D721Med (cell line): ENCODE measurements around the gene PTPRCAP.

ENCODE experiments used
- DNase-seq: peaks from one replicate; pipeline ENCODE4 v3.0.0; 2011; ENCODE audit warnings: low spot score; ENCODE audit not compliant: insufficient read length
- FAIRE-seq: peaks from 2 replicates; lab custom pipeline; 2011; peaks lifted over from hg19 to GRCh38; lab: Jason Lieb, UNC
- CTCF ChIP-seq: IDR thresholded peaks from 2 replicates; pipeline ENCODE4 v1.5.1; 2012; ENCODE audit warnings: mild to moderate bottlenecking, control low read depth; ENCODE audit not compliant: insufficient read depth; ENCODE audit errors: missing control alignments

The PTPRCAP gene

DNA sequence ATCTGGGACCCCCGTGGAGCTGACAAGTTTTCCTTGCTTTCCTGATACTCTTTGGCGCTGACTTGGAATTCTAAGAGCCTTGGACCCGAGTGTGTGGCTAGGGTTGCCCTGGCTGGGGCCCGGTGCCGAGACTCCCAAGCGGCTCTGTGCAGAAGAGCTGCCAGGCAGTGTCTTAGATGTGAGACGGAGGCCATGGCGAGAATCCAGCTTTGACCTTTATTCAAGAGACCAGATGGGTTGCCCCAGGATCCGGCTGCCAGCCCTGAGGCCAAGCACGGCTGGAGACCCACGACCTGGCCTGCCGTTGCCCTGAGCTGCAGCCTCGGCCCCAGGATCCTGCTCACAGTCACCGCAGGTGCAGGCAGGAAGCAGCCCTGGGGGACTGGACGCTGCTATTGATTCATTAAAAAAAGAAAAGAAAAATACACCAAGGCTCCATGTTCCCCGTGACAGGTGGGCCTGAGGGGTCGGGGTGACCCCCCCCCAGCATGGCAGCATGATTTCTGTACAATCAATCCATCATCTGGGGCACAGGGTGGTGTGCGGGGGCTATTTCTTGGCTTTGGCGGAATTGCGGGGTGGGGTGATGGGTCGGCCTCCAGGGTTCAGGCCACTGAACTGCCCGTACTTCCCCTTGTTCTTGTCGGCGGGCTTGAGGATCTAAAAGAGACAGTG, 39.4 kb downstream of the PTPRCAP start:
- no peak for FAIRE-seq
- TF ChIP-seq CTCF = no peak
- no peak for DNase-seq

GRCh38 chr11:67397536-67397935, 39.9 kb downstream of the PTPRCAP start:
- FAIRE-seq (no peak), DNase-seq (no peak)
- no peak for TF ChIP-seq CTCF

GRCh38 chr11:67396587-67397389, 40.7 kb downstream of the PTPRCAP start:
- DNase-seq (no peak), FAIRE-seq (no peak)
- no peak for TF ChIP-seq CTCF

GRCh38 chr11:67396259-67396581, 41.3 kb downstream of the PTPRCAP start:
- no peak for DNase-seq
- FAIRE-seq = no peak
- no peak for TF ChIP-seq CTCF

GRCh38 chr11:67395555-67396258, 41.8 kb downstream of the PTPRCAP start:
- no peak for TF ChIP-seq CTCF
- DNase-seq (no peak), FAIRE-seq (no peak)

DNA sequence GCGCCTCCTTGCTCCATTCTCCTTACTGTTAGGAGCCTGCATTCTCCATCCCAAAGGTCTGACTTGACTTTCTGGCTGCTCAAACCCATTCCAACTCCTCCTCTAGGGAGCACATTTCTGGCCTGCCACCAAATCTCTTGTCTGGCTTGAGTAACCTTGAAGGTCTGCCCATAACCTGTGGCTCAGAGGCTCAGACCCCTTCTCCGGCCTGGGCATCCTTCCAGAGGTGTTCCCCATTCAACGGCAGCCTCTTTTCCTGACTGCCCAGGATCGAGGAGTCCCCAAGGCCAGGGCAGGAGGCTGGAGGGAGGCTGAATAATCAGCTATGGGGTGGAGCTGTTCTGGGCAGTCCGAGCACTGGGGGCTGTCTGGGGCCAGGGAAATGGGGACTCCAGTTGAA, 43.5 kb downstream of the PTPRCAP start:
- FAIRE-seq = no peak
- DNase-seq = no peak
- TF ChIP-seq CTCF = no peak
